Vagina (tissue), 2 donors: ENCODE measurements around the gene ANKS1B.

ENCODE experiments used
- POLR2A ChIP-seq, 2 donors: fragments of 450-650 bp; IDR thresholded peaks; one replicate each; pipeline ENCODE4 v1.6.1; 2017; ENCODE audit warnings: antibody characterized with exemption in 2 of 2, mild to moderate bottlenecking in 2 of 2, moderate library complexity in 2 of 2
- POLR2AphosphoS5 ChIP-seq, 2 donors: sonication (generic); formaldehyde crosslinking; IDR thresholded peaks; one replicate each; pipeline ENCODE4 v1.9.0; 2017; ENCODE audit warnings: antibody characterized with exemption in 2 of 2, mild to moderate bottlenecking in 2 of 2, low read depth in 1 of 2; ENCODE audit not compliant: insufficient read depth in 1 of 2
- TF ChIP-seq, protein P1 (sequence below), 3 experiments: fragments of 450-650 bp in 2 of 3; fragments of 200-600 bp in 1 of 3; sonication (generic) in 1 of 3; IDR thresholded peaks; one replicate each; pipeline ENCODE4 v1.5.1; 2017 to 2019; ENCODE audit warnings: antibody characterized with exemption in 3 of 3, mild to moderate bottlenecking in 2 of 3, moderate library complexity in 2 of 3

DNA sequence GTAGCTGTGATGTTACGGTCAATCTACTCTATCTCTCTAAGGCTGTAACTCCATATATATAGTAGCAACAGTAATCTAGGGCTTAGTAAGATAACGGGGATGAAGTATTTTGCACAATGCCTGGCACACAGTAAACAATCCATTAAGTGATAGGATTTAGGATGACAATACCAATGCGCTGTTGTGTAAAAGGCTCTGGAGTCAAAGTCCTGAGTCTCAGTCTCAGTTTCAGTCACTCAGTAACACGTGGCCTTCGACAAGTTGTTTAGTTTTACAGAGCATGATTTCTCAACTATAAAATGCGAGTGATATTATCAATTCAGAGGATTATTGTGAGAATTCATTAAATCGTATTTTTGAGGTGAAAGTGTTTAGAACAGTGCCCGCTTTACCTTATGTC is 174.8 kb downstream of the ANKS1B start:
- TF ChIP-seq, protein P1, sequence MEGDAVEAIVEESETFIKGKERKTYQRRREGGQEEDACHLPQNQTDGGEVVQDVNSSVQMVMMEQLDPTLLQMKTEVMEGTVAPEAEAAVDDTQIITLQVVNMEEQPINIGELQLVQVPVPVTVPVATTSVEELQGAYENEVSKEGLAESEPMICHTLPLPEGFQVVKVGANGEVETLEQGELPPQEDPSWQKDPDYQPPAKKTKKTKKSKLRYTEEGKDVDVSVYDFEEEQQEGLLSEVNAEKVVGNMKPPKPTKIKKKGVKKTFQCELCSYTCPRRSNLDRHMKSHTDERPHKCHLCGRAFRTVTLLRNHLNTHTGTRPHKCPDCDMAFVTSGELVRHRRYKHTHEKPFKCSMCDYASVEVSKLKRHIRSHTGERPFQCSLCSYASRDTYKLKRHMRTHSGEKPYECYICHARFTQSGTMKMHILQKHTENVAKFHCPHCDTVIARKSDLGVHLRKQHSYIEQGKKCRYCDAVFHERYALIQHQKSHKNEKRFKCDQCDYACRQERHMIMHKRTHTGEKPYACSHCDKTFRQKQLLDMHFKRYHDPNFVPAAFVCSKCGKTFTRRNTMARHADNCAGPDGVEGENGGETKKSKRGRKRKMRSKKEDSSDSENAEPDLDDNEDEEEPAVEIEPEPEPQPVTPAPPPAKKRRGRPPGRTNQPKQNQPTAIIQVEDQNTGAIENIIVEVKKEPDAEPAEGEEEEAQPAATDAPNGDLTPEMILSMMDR (IDR thresholded peaks at IDR 0.05): no peak
- TF ChIP-seq POLR2AphosphoS5 (IDR thresholded peaks at IDR 0.05; ENCODE audit: insufficient read depth in 1 of 2, low read depth in 1 of 2): no peak
- no peak for TF ChIP-seq POLR2A (IDR thresholded peaks at IDR 0.05)
